Right atrium auricular region (tissue), 2 donors: ENCODE measurements around the gene GATA2. TPM values are rescaled to one million over a fixed set of nuclear protein-coding genes. Genes with fewer than 3 reads are reported as not detected.

Experiments used
- DNase-seq: peaks from one replicate; pipeline ENCODE4 v3.0.0-alpha.2; 2019; ENCODE audit warnings: low spot score
- H3K27ac ChIP-seq, 2 donors: fragments of 200-600 bp; sonication (generic); 1 replicate in 1 of 2; 2 replicates in 1 of 2; pipeline ENCODE4 v1.5.1; 2016 to 2019
- H3K27me3 ChIP-seq, 2 donors: fragments of 200-600 bp; sonication (generic); one replicate each; pipeline versions ENCODE4 v1.5.1 to v1.6.0; 2017 to 2019
- H3K36me3 ChIP-seq: fragments of 200-600 bp; sonication (generic); one replicate; pipeline ENCODE4 v1.5.1; 2016
- H3K4me1 ChIP-seq, 2 donors: fragments of 200-600 bp; sonication (generic); one replicate each; pipeline versions ENCODE4 v1.5.1 to v1.6.0; 2017 to 2019
- H3K4me3 ChIP-seq, 2 donors: fragments of 200-600 bp; sonication (generic); 1 replicate in 1 of 2; 2 replicates in 1 of 2; pipeline ENCODE4 v1.5.1; 2017 to 2019; ENCODE audit warnings: mild to moderate bottlenecking in 1 of 2, moderate library complexity in 1 of 2
- H3K9me3 ChIP-seq, 2 donors: fragments of 200-600 bp; sonication (generic); one replicate each; pipeline ENCODE4 v1.5.1; 2019
- total RNA-seq, 2 donors: library from RNA; depleted of rRNA; stranded (reverse); fragments of >200 nt; gene quantifications; one replicate each; pipeline ENCODE4 v1.1.0, GENCODE V29; 2016
- TF ChIP-seq, protein P1 (sequence below), 2 donors: fragments of 200-600 bp; sonication (generic); IDR thresholded peaks; one replicate each; pipeline ENCODE4 v1.5.1; 2019; ENCODE audit warnings: antibody characterized with exemption in 2 of 2

The GATA2 gene
- 10 to 100 TPM; 17.7 to 26.1 TPM for total RNA-seq

DNA sequence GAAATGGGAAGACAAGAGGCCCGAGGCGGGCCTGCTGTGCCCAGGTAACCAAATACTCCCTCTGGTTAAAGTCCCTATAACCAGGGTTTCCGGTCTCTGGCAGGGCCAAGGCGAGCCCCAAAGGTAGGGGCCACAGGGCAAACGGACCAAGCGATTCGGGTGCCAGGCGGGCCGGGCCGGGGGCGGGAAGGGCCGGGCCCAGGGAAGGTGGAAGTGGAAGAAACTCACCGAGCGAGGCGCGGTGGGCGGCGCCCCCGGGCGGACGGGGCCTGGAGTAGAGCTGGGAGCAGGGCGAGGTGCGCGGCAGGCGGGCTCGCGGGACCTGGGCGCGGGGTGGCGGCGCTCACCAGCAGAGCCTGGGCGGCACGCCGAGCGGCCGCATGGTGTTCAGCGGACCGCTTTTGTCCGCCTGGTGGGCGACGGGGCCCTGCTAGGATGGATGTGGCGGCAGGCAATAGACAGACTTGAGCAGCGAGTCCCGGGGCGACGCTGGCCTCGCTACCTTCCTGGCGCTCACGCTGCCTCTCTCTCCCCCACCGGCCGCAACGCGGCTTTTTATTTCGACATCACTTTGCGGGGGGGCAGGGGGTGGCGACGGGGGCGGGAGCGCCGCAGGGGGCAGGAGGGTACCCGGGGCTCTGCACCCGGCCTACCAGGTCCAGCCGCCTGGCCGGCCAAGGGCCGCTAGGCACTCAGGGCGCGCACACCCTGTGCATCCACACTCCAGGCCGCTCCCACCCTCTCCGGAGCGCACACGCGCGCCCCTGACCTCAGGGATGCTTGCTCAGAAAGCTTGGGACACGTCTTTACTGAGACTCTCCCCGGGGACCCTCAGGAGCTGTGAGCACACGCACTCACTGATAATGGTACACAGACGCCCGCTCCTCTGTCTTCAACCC lies at the start of gene GATA2:
GATA2 (minus strand) TSS at position 531 of the 899 bp plus-strand sequence. CDS start 6,170 bp downstream, outside the sequence.
- H3K4me1 ChIP-seq = peaks cover 0 to 66% of the 10 kb centered on the region in 2 donors

DNA sequence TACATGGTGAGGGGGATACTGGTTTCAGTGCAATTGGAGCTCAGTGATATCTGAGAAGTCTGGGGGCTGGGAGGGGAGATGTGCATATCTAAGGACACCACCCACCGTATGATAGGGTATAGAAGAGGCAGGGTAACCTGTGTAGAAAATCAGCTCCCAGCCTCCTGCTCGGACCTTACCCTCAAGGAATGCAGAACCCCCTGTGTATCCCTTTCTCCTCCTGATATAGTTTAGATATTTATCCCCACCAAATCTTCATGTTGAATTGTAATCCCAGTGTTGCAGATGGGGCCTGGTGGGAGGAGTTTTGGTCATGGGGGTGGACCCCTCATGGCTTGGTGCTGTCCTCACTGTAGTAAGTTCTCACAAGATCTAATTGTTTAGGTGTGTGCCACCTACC lies 48.2 kb upstream of the GATA2 start:
- Histone ChIP-seq H3K4me3 (no peak overlapping the region), H3K27ac (no peak overlapping the region), H3K9me3 (peaks cover 0 to 9% of the 10 kb centered on the region in 2 donors), H3K27me3 (no peaks in the 10 kb centered on the region), H3K4me1 (no peaks in the 10 kb centered on the region), H3K36me3 (no peaks in the 10 kb centered on the region)
- TF ChIP-seq, protein P1, sequence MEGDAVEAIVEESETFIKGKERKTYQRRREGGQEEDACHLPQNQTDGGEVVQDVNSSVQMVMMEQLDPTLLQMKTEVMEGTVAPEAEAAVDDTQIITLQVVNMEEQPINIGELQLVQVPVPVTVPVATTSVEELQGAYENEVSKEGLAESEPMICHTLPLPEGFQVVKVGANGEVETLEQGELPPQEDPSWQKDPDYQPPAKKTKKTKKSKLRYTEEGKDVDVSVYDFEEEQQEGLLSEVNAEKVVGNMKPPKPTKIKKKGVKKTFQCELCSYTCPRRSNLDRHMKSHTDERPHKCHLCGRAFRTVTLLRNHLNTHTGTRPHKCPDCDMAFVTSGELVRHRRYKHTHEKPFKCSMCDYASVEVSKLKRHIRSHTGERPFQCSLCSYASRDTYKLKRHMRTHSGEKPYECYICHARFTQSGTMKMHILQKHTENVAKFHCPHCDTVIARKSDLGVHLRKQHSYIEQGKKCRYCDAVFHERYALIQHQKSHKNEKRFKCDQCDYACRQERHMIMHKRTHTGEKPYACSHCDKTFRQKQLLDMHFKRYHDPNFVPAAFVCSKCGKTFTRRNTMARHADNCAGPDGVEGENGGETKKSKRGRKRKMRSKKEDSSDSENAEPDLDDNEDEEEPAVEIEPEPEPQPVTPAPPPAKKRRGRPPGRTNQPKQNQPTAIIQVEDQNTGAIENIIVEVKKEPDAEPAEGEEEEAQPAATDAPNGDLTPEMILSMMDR (IDR thresholded peaks at IDR 0.05) = no peak
- DNase-seq = no peak

More for the DNA sequence above, at the start of gene GATA2:
- TF ChIP-seq, protein P1 (IDR thresholded peaks at IDR 0.05) = peak in 1 of 2 donors; percentile 16
- DNase-seq = no peak
- H3K27ac ChIP-seq = no peak within 1 kb of the TSS
- no peaks in the 10 kb centered on the region for H3K9me3 ChIP-seq
- H3K36me3 ChIP-seq = no peaks in the 10 kb centered on the region
- H3K4me3 ChIP-seq = peak within 1 kb of the TSS in 1 of 2 donors; percentile 24
- peaks cover 39 to 55% of the 10 kb centered on the region in 2 donors for H3K27me3 ChIP-seq

DNA sequence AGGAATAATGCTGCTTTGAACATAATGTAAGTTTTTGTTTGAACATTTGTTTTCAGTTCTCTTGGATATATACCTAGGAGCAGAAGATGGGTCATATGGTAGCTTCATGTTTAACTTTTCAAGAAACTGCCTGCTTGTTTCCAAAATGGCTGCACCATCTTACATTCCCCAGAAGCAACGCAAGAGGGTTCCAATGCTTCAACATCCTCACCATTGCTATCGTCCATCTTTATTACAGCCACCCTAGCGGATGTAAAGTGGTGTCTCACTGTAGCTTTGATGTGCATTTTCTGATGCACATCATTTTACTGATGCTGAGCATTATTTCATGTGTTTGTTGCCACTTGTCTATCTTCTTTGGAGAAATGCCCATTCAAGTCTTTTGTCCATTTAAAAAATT lies 46.4 kb upstream of the GATA2 start:
- H3K27me3 ChIP-seq = no peaks in the 10 kb centered on the region

DNA sequence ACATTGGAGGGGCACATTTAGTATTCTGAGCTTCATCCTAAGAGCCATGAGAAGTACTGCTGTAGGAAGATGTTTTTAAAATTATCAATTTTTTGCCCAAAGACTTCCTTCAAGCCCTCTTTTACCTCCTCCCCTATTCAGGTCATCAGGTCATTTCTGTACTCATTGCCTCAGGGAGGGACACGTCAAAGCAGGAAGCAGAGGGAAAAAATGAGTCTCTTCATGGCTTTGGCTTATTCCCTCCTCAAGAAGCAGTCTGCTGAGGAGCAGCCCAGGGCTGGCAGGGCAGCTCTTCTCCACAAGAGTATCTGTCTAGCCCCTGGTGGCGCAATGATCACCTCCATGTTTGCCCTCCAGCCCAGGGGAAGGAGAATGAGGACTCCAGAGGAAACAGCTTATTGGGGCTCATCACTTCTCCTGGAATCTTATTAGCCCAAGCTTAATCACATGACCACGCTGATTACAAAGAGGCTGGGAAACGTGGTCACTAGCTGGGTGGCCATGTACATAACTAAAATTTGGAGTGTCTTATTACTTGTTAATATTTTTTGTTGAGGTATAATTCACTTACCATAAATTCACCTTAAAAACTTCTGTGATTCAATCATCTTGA lies 44.2 kb upstream of the GATA2 start:
- Histone ChIP-seq H3K9me3 (no peaks in the 10 kb centered on the region), H3K36me3 (no peaks in the 10 kb centered on the region), H3K27me3 (no peaks in the 10 kb centered on the region), H3K4me1 (no peaks in the 10 kb centered on the region), H3K27ac (no peak overlapping the region), H3K4me3 (no peak overlapping the region)
- DNase-seq = no peak
- TF ChIP-seq, protein P1 (IDR thresholded peaks at IDR 0.05) = no peak

More for the DNA sequence above, 46.4 kb upstream of the GATA2 start:
- no peaks in the 10 kb centered on the region for H3K4me1 ChIP-seq
- H3K9me3 ChIP-seq = peaks cover 0 to 9% of the 10 kb centered on the region in 2 donors
- no peak for DNase-seq
- H3K36me3 ChIP-seq = no peaks in the 10 kb centered on the region
- no peak overlapping the region for H3K27ac ChIP-seq
- TF ChIP-seq, protein P1 (IDR thresholded peaks at IDR 0.05) = no peak
- H3K4me3 ChIP-seq = no peak overlapping the region

DNA sequence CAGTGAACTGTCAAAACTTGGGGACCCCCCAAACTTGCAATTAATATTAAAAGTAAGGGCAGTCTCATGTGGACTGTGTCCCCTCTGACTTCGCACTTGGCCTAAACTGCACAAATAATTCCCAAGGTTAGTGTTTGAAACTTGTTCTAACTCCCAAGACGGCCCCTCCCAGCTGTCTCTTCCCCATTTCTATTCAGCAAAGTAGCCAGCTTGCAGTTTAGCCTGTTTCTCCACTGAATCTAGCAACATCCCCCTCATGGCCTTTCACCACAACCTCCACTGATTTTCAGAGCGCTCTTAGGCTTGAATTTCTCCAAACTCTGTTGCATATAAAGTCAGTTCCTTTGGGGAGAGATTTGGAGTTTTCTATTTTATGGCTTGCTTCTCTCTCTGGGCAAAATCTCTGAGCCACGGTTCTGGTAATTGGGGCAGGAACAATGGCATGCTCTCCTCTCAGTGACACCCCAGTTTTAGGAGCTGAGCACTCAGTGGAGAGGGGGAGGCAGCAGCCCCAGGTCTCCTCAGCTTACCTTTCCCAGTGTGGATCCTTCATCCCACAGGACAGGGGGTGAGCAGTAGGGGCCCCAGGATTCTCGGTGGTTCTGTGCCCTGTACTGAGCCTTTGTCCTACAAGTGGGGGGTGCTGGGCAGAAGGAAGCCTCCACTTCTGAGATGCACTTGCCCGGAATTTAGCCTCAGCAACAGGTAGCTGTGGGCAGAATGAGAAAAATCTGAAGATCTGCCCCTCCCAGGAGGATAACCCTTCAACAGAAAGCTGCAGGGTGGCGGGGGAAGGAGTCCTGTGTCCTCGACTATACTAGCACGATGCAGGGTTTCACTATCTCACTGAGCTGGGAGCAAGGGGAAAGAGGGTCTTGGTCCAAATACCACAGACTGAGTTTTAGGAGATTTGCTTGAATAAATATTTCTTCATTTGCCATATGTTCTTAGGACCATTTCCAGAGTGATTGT lies 39.3 kb upstream of the GATA2 start:
- TF ChIP-seq, protein P1 (IDR thresholded peaks at IDR 0.05) = no peak
- H3K27me3 ChIP-seq = no peaks in the 10 kb centered on the region
- no peaks in the 10 kb centered on the region for H3K4me1 ChIP-seq
- H3K9me3 ChIP-seq = no peaks in the 10 kb centered on the region
- no peak overlapping the region for H3K4me3 ChIP-seq
- H3K36me3 ChIP-seq = no peaks in the 10 kb centered on the region
- no peak for DNase-seq
- no peak overlapping the region for H3K27ac ChIP-seq
